ENCODE measurements around the gene BCAS3.
"Not testable (repeated sequence)": the region's sequence is repeated elsewhere in the genome, so short reads cannot be mapped to it uniquely, and the experiment has no call there.

Gene BCAS3

GRCh38 chr17:61139219-61139618, 461.6 kb downstream of the BCAS3 start:
- DNase-seq, result peak; percentile 23

DNA sequence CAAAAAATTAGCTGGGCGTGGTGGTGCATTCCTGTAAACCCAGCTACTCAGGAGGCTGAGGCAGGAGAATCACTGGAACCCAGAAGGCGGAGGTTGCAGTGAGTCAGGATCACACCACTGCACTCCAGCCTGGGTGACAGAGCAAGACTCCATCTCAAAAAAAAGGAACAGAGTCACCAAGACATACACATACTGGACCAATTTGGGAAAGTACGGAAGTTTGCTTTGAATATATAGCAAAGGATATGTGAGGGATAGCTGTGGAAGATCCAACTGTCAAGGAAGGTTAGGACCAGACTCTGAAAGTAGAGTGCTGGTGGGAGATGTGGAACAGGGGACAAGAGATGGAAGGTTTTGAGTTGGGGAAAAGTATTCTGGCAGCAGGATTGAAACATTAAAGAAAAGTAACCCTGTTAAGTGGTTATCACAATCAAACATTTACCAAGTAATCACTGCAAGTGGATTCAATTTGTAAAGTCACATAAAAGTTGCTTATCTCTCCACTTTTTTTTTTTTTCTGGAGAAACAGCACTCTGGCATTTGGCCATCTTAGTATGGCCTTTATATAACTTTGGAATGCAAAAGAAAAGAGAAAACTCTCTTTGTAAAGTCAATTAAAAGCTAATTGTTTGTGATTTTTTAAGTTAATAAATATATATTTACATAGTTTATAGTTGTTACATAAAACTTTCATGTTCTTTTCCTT, 462.6 kb downstream of the BCAS3 start:
- no peak for DNase-seq

DNA sequence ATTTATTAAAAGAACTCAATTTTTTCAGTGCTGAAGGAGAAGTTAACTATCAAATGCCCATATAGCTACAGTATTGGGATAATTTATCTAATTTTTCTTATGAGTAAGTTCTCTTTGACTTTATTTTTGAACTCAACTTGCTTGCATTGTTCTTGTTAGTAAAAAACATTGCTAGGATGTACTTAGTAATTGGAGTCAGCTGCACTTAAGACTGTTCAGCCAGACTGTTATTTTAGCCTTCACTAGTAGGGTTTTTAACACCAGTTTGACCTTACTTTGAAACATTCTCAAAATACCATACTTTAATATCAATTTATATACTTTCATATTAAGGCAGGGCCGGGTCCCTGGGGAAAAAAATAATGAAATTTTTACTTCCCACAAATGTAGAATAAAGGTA, 465.4 kb downstream of the BCAS3 start:
- DNase-seq, result no peak

- DNase-seq, result no peak
Observed at GRCh38 chr17:61144137-61144536, 466.5 kb downstream of the BCAS3 start.

DNA sequence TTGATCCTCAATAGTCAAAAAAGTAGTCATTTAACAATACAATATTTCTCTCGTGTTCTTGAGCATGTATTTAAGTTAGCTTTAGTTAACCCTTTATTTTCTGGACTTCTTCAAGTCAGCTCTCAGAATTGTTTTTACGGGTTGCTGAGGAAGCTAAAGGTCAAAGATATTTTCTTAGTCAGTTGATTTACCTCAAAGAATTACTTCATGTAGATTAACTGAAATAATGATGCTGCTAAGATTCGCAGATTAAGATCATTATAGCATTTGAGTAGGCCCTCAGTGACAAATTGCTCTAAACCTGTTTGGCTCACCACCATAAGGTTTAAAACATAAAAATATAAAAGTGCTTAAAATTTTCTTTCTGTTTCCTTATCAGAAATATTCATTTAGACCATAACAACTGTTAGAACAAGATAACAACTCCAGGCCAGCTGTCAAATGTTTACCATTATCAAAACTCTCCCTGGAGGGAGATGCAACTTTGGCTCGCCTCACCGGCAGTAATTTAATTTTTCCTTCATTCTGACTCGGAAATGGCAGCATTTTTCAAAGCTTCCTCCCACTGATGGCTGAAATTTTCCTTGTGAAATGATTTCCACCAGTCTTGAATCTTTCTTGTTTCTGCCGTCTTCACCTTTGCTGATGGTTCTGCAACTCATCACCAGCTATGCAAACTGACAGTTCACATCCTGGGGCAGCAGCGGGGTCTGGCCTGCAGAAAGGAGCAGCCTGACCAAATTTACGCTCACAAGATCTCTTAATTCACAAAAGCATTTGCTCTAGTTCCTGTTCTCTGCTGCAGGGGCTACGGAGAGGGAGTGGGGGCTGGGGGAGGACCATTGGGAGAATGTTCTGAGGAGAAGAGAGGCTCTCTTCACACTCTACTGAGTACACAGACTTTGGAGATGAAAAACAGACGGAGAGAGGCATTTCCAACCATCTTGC, 467.2 kb downstream of the BCAS3 start:
- DNase-seq, result no peak

DNA sequence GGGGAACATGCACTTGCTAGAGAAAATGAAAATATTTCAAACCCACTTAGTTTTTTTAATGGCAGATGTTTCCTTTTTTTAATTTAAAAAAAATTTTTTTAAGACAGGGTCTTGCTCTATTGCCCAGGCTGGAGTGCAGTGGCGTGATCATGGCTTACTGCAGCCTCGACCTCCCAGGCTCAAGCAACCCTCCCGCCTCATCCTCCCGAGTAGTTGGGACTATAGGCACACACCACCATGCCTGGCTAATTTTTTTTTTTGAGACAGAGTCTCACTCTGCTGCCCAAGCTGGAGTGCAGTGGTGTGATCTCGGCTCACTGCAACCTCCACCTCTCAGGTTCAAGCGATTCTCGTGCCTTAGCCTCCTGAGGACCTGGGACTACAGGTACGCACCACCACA, 469.2 kb downstream of the BCAS3 start:
- DNase-seq, result not testable (repeated sequence)

DNA sequence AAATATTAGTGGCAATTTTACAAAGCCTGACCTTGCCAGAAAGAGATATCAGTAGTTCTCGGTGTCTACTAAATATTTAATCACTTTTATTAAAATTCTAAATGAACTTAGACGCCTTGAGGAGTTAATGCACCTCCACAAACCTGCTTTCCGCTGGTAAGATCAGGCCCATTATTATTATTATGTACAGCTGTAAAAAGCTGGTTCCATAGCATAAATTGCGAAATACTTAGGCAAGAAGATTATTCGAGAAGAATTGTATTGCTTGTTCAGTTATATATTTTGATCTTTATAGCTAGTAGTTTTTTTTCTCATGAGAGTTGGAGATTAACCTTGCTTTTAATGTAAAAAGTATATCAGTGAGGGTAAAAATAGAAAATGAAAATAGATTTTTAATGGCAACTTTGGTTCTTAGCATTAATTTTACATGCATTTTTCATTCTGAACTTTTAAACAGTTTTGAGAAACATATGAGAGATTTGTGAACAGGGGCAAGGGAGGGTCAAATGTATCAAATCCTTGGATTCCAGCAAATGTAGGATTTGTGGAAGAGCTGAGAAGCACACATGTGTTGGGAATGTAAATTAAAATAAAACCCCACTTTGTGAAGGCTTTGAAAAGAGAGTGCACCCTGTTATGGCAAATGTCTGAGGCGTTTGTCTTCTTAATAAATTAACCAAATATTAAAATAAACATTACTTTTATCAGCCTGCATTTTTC, 471.6 kb downstream of the BCAS3 start:
- no peak for DNase-seq

- no peak for DNase-seq
Observed at GRCh38 chr17:61149862-61150362, 472.3 kb downstream of the BCAS3 start.

DNA sequence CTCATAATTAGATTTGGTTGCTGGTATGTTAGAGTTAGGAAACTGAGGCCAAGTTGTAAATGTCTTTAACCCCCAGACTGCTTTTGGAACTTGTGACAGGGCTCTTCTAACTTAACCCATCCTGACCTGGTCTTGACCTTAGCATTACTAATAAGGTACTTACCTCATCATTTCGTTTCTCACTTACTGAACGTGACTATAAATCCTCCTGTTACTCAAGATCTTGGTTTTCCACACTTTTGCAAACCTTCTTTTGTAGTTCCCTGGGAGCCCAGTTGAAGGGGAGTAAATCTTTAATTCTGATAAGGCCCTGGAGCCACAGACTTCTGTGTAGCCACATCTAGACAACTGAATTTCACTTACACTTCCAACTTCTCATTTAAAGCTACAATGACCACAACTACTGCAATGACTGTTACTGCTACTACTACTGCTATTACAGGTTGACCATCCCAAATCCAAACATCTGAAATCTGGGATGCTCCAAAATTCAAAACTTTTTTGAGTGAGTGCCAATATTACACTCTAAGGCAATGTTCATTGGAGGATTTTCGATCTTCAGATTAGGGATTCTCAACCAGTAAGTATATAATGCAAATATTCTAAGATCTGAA, 473.1 kb downstream of the BCAS3 start:
- DNase-seq, result no peak

GRCh38 chr17:61152898-61153297, 475.2 kb downstream of the BCAS3 start:
- no peak for DNase-seq

- no peak for DNase-seq
Observed at GRCh38 chr17:61155590-61156237, 478.1 kb downstream of the BCAS3 start.

DNA sequence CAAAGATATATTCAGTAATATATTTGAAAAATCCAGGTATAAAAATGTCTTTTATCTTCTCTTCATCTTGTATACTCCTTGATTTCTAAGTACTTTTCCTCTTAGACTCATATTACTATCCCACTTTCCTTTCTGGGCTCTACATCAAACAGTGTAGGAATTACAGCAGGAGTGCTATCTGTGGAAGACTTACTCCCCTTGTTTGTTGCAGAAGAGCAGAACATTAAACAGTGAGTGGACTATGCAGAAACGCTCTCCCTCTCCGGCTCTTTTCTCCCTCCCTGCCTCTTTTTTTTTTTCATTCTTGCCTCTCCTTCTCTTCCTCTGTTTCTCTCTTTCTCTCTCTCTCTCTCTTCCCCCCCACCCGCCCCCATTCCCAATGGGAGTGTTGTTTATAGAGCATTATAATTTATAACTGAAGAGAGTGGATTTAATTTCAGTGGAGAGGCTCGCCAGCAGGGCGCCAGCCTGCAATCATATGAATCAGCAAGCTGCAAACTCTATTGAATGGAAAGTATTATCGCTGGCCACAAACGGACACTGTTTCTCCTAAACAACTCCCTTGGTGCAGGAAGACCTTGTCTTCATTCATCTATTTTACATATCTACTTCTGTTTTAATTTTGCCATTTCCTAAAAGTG, 479.7 kb downstream of the BCAS3 start:
- no peak for DNase-seq

DNA sequence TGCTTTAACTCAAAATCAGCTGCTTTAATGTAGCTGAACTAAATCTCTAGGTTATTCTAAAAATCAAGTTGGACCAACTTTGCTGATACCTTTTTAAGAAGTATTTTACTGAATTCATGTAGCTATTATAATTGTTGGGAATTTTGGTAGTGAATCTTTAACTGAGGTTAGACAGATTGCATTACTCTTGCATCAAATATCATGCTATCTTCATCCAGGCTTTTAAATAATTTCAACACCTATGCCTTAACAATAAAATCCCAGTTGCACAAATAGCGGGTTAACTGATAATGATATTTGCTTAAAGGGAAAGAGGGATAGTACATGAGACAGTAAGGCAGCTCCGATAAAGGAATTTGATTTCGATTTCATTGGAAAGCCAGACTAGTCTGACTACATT, 480.7 kb downstream of the BCAS3 start:
- no peak for DNase-seq

DNA sequence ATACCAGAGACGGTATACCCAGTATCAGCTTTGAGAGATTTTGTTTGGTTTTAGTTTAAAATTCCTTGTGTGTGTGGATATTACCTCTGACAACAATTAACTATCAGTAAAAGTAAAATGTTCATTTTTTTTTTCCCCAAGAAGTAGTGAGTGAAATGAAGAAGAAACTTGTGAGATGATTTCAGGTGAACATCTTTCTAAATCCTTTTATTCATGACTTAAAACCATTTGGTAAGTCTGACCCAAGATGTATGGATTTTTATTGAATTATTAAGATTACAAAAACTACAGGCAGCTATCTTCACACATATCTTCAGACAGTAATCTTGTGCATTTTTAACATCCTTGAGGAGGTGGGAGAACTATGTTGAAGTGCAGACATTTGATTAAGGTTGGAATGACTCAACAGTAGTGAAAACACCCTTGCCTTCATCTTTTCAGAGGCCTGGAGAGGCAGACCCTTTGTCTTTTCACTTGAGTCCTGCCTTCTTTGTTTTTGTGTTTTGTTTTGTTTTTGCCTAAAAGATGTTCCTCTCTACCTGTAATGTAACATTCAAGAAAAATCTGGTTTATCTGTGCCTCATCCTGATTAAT, 481.7 kb downstream of the BCAS3 start:
- no peak for DNase-seq

- DNase-seq, result no peak
Observed at GRCh38 chr17:61160204-61160603, 482.6 kb downstream of the BCAS3 start.

- no peak for DNase-seq
Observed at GRCh38 chr17:61160789-61161445, 483.3 kb downstream of the BCAS3 start.

GRCh38 chr17:61161615-61162134, 484.0 kb downstream of the BCAS3 start:
- no peak for DNase-seq

DNA sequence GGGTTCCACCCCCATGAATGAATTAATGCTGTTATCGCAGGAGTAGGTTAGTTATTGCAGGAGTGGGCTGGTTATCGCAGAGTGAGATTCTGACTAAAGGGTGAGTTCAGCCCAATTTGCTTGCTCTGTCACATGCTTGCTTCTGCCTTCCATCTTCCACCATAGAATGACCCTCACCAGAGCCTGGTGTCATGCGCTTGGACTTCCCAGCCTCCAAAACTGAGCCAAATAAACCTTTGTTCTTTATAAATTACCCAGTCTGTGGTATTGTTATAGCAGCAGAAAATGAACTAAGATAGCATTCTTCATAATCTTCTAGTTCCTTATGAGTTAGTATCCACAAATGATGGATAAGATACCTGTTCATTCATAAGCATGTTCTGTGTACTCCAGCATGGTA, 486.9 kb downstream of the BCAS3 start:
- no peak for DNase-seq

GRCh38 chr17:61167075-61167474, 489.4 kb downstream of the BCAS3 start:
- no peak for DNase-seq

- no peak for DNase-seq
Observed at GRCh38 chr17:61168506-61168905, 490.9 kb downstream of the BCAS3 start.

GRCh38 chr17:61174310-61174709, 496.7 kb downstream of the BCAS3 start:
- DNase-seq, result no peak
